Peyer's patch (tissue), 4 donors: Measurements from ENCODE around the gene CEL. TPM values are rescaled to one million over a fixed set of nuclear protein-coding genes. Genes with fewer than 3 reads are reported as not detected.

Source experiments
- DNase-seq, 3 donors: peaks; one replicate each; pipeline ENCODE4 v3.0.0-alpha.2; 2017 to 2019
- H3K27ac ChIP-seq, 4 donors: fragments of 200-600 bp; sonication (generic); one replicate each; pipeline ENCODE4 v1.5.1; 2016 to 2019
- H3K27me3 ChIP-seq, 2 donors: fragments of 200-600 bp; sonication (generic); one replicate each; pipeline ENCODE4 v1.5.1; 2019
- H3K36me3 ChIP-seq, 3 donors: fragments of 200-600 bp; sonication (generic); one replicate each; pipeline ENCODE4 v1.5.1; 2016 to 2019
- H3K4me1 ChIP-seq, 4 donors: fragments of 200-600 bp; sonication (generic); one replicate each; pipeline ENCODE4 v1.5.1; 2016 to 2019
- H3K4me3 ChIP-seq, 4 donors: fragments of 200-600 bp; sonication (generic); 1 replicate in 3 of 4; 2 replicates in 1 of 4; pipeline ENCODE4 v1.5.1; 2016 to 2019; ENCODE audit warnings: mild to moderate bottlenecking in 1 of 4
- H3K9me3 ChIP-seq, 4 donors: fragments of 200-600 bp; sonication (generic); one replicate each; pipeline ENCODE4 v1.5.1; 2016 to 2019; ENCODE audit warnings: mild to moderate bottlenecking in 1 of 4
- CTCF ChIP-seq, 6 experiments: fragments of 450-650 bp in 4 of 6; fragments of 200-600 bp in 2 of 6; sonication (generic) in 1 of 6; IDR thresholded peaks; one replicate each; pipeline ENCODE4 v1.5.1; 2017 to 2019; ENCODE audit warnings: antibody characterized with exemption in 6 of 6, mild to moderate bottlenecking in 3 of 6, moderate library complexity in 1 of 6
- POLR2A ChIP-seq, 2 donors: fragments of 450-650 bp; IDR thresholded peaks; one replicate each; pipeline ENCODE4 v1.5.1; 2017; ENCODE audit warnings: antibody characterized with exemption in 2 of 2, mild to moderate bottlenecking in 2 of 2, moderate library complexity in 2 of 2
- total RNA-seq, 4 donors: library from RNA; depleted of rRNA; stranded (reverse); fragments of >200 nt; gene quantifications; one replicate each; pipeline ENCODE4 v1.1.0, GENCODE V29; 2016

CEL gene
- total RNA-seq, 4 donors from 2014 or later = 1.6 to 9.1 (median 5.8) TPM

- TF ChIP-seq CTCF (IDR thresholded peaks at IDR 0.05) (no peak), POLR2A (IDR thresholded peaks at IDR 0.05) (no peak)
- Histone ChIP-seq H3K27ac (peak overlapping the region in 3 of 4 donors; percentile 55 to 87 (median 71)), H3K9me3 (no peaks in the 10 kb centered on the region), H3K36me3 (peaks cover 0 to 60% (median 0%) of the 10 kb centered on the region in 3 donors), H3K4me3 (no peak overlapping the region), H3K27me3 (no peaks in the 10 kb centered on the region), H3K4me1 (peaks cover 0 to 40% (median 1%) of the 10 kb centered on the region in 4 donors)
- DNase-seq = peak in 2 of 3 donors; percentile 80
Measured at GRCh38 chr9:133056533-133056932, 5.2 kb upstream of the CEL start.

GRCh38 chr9:133057006-133057405 lies 4.8 kb upstream of the CEL start:
- TF ChIP-seq POLR2A (IDR thresholded peaks at IDR 0.05) (no peak), CTCF (IDR thresholded peaks at IDR 0.05) (no peak)
- H3K4me1 ChIP-seq = peaks cover 0 to 39% (median 0%) of the 10 kb centered on the region in 4 donors
- H3K4me3 ChIP-seq = no peak overlapping the region
- H3K36me3 ChIP-seq = peaks cover 0 to 55% (median 0%) of the 10 kb centered on the region in 3 donors
- no peaks in the 10 kb centered on the region for H3K27me3 ChIP-seq
- H3K9me3 ChIP-seq = no peaks in the 10 kb centered on the region
- H3K27ac ChIP-seq = peak overlapping the region in 3 of 4 donors; percentile 55 to 87 (median 71)
- peak in 1 of 3 donors; percentile 53 for DNase-seq

DNA sequence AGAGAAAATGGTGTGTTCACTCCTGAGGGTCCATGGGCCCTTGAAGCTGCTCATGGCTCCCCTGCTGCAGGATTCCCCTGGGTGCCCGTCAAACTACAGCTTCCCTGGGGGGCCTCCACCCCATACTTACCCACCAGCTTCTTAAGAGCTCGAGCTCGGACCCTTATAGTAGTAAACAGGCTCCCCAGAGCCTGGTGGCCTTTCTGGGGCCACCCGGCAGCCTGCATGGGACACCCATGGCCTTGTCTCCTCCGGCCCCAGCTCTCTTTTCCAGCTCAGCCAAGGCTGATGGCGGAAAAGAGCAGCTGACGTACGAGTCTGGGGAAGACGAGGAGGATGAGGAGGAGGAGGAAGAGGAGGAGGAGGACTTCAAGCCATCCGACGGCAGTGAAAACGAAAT lies 4.2 kb upstream of the CEL start:
- H3K4me3 ChIP-seq = no peak overlapping the region
- H3K27me3 ChIP-seq = no peaks in the 10 kb centered on the region
- peaks cover 0 to 39% (median 0%) of the 10 kb centered on the region in 4 donors for H3K4me1 ChIP-seq
- no peak for DNase-seq
- peaks cover 0 to 49% (median 0%) of the 10 kb centered on the region in 3 donors for H3K36me3 ChIP-seq
- no peaks in the 10 kb centered on the region for H3K9me3 ChIP-seq
- TF ChIP-seq CTCF (IDR thresholded peaks at IDR 0.05) (no peak), POLR2A (IDR thresholded peaks at IDR 0.05) (no peak)
- H3K27ac ChIP-seq = peak overlapping the region in 2 of 4 donors; percentile 55 to 87

DNA sequence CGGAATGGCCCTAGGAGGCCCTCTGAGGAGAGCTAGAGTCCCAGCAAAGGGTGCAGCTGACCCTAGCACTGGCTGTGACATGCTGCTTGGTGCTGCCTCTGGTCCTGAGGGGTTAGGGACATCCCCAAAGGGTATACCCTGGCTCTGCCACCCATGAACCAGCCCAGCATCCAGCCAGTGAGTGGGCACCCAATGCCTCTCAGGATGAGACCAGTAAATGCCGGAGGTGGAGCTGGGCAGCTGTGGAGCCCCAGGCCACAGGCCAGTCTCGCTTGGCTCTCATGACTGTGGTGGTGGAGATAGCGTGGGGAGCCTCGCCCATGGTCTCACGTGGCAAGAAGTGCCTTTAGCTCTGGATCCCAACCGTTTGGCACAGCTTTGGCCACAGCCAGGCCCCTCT lies 3.7 kb upstream of the CEL start:
- no peak for TF ChIP-seq CTCF (IDR thresholded peaks at IDR 0.05)
- no peak for TF ChIP-seq POLR2A (IDR thresholded peaks at IDR 0.05)
- no peaks in the 10 kb centered on the region for H3K27me3 ChIP-seq
- H3K36me3 ChIP-seq = peaks cover 0 to 45% (median 0%) of the 10 kb centered on the region in 3 donors
- H3K4me3 ChIP-seq = no peak overlapping the region
- H3K4me1 ChIP-seq = peaks cover 0 to 39% (median 0%) of the 10 kb centered on the region in 4 donors
- DNase-seq = no peak
- no peaks in the 10 kb centered on the region for H3K9me3 ChIP-seq
- no peak overlapping the region for H3K27ac ChIP-seq

DNA sequence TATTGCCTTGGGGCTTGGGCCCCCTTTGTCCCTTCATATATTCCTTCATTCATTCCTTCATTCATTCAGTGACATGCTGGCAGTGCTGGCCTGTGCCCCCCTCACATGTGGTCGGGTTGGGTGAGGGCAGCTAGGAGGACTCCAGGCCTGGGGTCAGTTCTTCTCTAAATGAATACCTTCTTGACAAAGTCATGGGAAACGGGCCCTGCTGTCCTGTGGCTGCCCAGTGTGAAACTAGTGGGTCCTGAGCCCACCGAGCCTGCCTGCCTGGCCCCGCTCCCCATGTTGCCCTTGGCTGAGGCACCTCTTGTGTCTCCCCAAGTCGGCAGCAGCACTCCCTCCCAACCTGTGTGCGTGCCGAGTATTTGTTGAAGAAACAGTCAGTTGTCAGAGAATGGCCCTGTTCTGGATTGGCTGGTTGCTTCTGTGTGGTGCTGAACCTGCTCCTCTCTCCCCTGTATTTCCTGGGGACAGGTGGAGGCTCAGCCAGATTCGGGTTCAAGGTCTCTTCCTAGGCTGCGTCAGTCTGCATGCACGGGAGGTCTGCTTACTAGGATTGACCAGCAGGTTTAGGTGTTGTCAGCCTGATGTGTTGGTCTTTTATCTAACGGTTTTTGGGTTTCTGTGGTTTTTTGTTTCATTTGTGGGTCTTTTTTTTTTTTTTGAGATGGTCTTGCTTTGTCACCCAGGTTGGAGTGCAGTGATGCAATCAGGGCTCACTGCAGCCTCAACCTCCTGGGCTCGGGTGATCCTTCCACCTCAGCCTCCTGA lies 3.0 kb upstream of the CEL start:
- H3K4me1 ChIP-seq = peaks cover 0 to 39% (median 0%) of the 10 kb centered on the region in 4 donors
- no peak overlapping the region for H3K4me3 ChIP-seq
- no peak overlapping the region for H3K27ac ChIP-seq
- TF ChIP-seq CTCF (IDR thresholded peaks at IDR 0.05) (no peak), POLR2A (IDR thresholded peaks at IDR 0.05) (no peak)
- peaks cover 0 to 38% (median 0%) of the 10 kb centered on the region in 3 donors for H3K36me3 ChIP-seq
- DNase-seq = no peak
- H3K9me3 ChIP-seq = no peaks in the 10 kb centered on the region
- no peaks in the 10 kb centered on the region for H3K27me3 ChIP-seq
